Activated T-cell treated with anti-CD3 and anti-CD28 coated beads for 24 hours (primary cell): Measurements from ENCODE around the gene KCNE4.

ENCODE experiments used
- DNase-seq: peaks from one replicate; pipeline ENCODE4 v3.0.0-alpha.2; 2020; ENCODE audit warnings: low read depth

The KCNE4 gene

DNA sequence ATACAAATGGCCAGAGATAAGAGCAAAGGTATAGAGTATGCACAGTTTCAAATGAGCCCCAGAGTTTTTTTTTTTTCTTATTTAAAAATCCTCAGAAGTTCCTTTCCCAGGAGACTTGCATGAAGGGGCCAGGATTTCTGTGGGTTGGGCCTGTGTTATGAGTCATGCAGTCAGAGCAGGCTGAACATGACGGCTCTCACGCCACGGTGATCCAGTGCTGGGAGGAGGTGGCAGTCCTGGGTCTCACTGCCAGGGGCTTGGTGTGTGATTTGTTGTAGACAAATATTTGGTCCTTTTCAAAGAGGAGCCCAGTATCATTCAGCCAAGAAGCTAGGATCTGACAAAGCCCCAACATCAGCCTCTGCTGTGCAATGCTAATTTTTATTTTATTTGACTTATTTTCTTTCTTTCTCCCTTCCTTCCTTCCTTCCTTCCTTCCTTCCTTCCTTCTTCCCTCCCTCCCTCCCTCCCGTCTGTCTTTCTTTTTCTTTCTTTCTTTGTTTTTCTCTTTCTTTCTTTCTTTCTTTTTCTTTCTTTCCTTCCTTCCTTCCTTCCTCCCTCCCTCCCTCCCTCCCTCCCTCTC lies 10.4 kb upstream of the KCNE4 start:
- no peak for DNase-seq

DNA sequence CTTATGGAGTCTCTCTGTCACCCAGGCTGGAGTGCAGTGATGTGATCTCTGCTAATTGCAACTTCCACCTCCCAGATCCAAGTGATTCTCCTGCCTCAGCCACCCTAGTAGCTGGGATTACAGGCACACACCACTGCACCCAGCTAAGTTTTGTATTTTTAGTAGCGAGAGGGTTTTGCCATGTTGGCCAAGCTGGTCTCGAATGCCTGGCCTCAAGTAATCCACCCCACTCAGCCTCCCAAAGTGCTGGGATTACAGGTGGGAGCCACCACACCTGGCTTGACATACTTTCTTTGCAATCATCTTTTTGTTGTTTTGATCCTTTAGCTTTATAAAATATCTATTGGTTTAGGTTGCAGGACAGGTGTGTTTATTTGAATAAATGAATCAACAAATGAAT lies 9.7 kb upstream of the KCNE4 start:
- DNase-seq, result no peak

DNA sequence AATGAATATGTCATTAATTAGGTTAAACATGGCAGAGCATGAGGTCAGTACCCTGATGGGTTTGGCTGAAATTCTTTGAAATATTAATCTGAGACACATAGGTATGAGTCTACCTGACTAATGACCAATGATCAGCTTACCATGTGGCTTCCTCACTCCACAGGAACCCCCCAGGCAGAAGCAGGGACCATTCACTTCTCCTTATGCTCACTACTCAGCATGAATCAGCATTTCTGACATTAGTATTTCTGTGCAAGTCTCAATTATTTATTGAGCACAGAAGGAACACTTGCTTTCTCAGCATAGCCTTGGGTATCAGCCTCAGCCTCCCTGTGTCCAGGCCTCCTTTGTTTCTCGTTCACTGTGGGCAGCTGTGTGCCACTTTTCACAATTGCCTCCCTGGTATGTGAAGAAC lies 9.3 kb upstream of the KCNE4 start:
- no peak for DNase-seq

DNA sequence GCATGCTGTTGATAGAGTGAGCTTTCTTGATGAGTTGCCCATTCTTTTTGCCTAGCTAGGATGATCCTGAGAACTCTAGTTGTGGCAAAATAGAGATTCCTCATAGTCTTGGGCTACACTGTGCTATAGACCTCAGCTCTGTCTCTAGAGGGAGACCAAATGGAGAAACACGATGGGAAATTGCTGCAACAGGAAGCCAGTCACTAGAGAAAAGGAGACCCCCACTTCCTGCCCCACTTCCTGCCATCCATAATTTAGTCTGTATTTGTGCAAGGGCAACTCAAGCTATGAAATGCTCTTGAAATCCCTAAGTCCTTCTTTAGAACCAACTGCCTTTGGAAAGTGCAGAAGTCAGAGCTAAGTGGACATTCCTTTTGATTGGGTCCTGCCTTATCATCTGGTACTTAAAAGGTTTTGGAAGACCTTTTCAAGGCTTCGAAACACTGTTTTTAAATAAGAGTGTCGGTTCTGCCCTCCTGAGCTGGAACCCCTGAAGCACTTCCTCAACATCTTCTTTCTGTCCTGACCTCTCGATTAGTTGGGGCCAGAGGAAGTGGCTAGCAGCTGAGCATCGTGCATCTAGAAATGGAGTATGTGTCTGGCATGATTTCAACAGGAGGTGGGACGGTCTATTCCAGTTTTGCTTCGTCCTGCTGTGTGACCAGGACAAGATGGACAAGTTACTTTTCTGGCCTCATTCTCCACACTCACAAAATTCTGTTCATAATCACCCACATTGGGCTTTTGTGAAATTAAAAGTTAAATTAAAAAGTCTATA lies 8.6 kb upstream of the KCNE4 start:
- no peak for DNase-seq

DNA sequence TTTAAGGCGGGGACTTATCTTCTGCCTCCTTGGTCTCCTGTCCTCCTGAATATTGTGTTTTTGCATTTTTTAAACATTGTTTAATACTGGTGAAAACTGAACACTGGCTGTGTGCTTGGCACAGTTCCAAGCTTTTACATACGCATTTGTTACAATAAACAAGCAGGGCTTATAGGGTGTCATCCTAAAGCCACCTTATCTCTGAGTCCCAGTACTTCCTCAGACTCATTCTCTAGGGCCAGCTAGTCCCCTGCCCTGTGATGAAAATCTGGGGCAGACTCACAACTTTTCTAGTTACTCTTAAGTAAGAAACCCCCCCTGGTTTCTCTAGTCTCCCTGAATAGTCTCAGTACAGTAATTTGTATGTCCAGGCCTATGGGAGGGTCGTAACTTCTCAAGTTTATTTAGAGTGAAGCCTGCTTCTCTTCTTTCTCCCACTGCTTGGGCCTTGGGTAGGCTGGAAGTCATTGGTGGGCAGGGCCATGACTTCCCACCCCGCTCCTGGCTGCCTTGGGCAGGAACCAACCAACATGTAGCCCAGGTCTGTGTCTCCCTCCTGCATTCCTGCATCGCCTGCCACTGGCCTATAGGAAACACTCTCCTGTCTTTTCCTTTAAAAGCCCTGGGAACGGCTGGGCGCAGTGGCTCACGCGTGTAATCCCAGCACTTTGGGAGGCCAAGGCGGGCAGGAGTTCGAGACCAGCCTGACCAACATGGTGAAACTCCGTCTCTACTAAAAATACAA lies 7.7 kb upstream of the KCNE4 start:
- DNase-seq, result no peak

DNA sequence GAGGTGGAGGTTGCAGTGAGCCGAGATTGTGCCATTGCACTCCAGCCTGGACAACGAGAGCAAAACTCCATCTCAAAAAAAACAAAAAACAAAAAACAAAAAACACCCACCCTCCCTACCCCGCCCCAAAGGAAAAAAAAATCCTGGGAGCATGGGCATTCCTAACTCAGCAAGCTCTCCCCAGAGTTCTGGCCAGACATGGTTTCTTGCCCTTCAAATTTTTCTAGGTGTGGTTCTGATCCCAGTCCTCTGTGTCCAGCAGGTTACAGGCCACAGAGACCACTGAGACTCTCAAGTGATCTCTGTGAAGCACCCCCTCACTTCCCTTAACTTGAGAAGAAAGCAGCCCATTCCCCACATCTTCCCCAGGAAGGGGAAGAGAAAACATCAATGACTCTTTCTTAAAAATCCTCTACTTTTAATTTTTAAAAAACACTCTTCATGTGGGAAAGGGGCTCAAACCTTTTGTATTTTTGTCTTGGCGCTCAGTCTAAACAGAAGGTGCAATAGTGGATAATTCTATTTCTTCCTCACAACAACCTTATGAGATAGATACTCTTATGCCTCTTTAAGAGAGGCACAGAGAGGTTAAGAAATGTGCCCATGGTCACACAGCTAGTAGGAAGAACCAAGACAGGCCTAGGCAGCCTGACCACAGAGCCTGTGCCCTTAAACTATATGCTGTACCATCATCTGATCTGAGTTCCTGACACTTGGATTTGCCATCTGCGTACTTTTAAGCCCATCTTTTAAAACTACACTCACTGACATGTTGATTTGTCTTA lies 6.9 kb upstream of the KCNE4 start:
- DNase-seq, result no peak

DNA sequence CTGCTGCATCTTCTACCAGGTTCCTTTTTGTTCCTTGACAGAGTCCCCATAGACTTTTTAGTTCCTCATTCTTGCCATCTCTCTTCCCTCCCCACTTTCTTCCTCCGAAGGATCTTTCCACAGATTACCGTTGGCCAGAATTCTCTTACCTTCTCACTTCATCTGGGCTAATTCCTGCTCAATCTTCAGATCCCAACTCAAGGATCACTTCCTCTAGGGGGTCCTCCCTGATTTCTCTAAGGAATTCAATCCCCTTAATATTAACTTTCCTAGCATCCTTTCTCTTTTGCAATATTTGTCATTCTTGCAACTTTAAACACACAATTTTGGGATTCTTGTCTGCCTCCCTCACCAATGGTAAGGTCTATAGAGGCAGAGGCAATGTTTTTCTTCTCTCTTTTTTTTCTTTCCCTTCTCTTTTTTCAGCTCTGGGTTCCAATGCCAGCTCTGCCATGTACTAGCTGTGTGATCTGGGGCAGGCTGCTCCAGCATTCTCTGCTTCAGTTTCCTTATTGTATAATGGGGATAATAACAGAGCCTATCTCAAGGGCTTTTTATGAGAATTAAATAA lies 5.4 kb upstream of the KCNE4 start:
- DNase-seq, result no peak

DNA sequence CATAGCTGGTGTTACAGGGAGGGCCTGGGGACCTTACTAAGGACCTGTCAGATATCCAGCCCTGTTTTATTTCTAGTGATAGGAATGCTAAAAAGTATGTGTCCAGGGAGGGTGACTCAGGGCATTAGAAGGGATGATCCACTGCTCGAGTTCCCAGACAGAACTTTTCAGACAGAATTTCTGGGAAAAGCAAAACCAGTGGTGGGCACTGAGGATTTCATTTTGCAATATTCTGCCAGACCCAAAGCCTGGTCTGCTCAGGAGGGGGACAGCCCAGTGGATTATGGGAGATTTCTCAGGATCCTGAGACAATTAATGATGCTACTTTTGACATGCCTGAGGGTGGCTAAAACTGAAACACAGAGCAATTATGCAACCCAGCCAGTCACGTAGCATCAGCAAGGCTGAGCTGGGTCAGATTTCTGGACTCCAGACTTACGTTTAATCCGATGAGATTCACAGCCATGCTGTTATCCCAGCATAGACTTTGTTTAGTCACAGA lies 4.7 kb upstream of the KCNE4 start:
- no peak for DNase-seq

DNA sequence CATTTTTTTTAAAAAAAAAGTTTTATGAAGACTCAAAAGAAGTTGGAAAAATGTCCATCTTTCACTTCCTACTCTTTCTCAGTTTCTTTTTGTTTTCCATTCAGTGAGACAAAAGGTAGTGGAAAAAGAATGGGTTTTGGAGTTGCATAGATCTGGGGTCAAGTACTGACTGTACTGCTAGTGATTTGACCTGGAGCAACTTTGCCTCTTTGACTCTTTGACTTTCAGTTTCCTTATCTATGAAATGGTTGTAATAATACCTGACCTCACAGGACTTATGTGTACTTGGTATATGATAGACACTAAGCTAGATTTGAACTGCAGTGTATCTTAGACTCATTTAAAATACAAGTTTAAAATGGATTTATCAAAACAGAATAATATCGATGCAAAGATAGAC lies 3.5 kb upstream of the KCNE4 start:
- no peak for DNase-seq

DNA sequence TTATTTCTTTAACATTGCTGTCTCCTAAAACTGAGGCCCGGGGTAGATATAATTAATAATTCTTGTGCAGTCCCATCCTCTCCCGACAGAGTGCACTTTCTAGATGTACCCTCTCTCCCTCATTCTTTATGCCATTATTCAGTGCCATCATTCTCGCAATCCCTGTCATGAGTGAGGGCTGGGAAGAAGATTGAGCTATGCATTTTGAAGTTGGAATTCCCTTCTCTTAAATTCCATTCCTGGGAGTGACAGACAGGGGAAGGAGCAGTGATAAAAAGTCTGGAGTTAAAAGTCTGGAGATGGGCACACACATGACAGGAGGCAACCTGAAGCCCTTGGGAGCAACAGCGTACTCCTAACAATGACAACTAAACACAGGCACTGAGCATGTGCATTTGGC lies 2.6 kb upstream of the KCNE4 start:
- DNase-seq, result no peak

DNA sequence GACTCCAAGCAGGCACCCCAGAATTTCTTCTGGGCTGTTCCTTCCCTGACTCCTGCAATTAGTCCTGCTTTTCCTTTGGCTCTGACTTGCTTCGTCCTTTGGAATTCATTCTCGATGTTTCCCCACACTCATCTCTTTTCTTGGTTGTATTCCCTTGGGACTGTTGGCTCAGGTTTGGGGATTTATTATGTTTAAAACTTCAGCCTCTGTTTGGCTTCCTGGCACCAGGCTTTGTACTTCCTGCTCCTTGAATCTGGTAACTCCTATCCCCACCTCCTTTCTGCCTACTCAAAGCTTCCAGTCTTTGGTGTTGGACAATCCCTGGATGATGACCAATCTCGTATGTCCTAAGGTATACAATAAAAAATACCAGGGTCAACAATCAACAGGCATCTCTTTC lies 1.8 kb upstream of the KCNE4 start:
- DNase-seq, result no peak

DNA sequence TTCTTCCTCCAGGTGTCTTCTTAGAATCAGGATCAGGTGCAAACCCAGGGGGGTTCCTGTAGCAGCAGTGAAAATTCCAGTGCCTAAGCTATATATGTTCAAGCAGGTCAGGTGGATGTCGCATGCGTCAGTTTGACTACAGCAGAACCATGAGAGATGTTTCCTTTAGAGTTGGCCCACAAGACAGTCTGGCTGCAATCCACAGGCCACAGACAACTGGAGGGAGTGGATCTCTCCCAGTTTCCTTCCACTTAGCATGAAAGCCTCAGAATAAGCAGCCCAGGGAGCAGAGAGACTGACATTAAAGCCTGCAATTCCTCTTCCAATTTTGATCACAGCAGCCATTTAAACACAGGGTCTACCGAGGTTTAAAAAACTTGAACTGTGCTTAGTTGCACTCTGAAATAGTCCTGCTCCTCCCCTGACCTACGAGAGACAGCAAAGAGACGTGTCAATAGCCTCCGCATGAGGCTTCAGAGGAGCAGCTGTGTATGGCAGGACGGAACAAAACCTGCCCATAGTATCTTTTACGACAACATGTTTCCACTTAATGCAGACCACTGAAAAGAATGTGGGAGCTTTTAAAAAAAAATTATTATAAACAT lies 988 bp upstream of the KCNE4 start:
- DNase-seq, result no peak

DNA sequence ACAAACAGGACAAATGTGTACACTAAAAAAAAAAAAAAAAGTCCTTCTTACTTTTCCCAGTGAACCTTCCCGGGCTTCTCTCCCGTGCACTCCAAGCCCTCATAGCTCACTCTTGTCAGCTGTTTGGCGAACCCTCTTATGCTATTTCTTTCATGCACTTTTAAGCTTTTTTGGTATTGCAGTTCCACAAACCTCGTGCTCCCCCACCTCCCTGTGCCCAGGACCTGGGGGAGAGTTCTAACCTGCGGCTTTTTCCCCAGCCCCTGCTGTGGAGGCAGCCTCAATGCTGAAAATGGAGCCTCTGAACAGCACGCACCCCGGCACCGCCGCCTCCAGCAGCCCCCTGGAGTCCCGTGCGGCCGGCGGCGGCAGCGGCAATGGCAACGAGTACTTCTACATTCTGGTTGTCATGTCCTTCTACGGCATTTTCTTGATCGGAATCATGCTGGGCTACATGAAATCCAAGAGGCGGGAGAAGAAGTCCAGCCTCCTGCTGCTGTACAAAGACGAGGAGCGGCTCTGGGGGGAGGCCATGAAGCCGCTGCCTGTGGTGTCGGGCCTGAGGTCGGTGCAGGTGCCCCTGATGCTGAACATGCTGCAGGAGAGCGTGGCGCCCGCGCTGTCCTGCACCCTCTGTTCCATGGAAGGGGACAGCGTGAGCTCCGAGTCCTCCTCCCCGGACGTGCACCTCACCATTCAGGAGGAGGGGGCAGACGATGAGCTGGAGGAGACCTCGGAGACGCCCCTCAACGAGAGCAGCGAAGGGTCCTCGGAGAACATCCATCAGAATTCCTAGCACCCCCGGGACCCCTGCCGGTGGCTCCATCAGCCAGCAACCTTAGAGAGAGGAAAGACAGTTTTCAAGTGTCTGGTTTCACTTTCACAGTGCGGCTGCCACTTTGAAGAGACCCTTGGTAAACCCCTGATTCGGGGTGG lies 826 bp downstream of the KCNE4 start:
- no peak for DNase-seq

DNA sequence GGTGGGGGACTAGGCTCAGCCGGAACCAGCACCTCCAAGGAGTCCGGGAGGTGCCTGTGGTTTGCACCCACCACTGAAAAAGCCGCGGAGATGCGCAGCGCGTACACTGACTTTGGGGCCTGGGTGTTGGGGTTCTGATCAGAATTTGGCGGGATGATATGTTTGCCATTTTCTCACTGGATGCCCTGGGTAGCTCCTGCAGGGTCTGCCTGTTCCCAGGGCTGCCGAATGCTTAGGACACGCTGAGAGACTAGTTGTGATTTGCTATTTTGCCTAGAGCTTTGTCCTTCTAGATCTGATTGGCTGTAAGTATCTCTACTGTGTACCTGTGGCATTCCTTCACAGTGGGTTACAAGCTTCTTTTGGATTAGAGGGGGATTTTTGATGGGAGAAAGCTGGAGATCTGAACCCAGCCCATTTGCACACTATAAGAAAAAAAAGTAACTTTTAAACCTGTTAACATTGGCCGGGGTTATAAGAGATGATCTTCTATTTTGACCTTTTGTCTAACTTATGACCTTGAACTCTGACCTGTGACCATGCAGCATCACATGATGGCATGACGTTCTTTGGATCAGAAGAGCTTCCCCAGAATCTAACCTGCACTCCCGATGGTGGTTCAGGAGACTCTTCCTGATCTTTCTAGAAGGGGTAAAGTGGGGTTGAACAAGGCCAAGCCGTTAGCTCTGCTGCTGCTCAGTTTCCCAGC lies 1.6 kb downstream of the KCNE4 start:
- no peak for DNase-seq

DNA sequence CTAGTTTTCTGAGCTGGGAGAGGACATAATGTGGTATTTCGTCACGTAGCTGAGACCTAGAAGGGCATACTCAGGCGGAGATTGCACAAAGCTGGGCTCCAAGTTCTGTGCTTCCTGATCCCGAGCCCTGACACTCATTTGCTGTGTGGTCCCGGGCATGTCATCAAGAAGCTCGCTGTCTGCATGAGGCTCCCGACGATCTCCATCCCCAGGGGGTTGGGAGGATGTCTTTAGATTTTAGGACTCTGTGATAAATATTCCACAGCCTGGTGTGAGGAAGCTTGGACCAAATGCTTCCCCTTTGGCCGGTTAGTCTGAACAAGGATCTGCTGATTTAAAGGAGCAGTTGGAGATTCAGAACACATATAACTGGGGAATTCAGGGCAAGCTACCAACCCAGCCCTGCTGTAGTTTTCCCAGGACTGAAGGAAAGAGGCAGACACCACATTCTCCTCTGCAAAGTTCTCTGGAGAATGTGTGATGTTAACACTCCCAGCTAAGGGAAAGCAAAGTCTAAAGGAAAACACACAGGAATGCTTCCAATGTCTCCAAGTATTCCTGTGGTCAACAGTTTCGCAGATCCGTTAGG lies 2.3 kb downstream of the KCNE4 start:
- DNase-seq, result no peak

DNA sequence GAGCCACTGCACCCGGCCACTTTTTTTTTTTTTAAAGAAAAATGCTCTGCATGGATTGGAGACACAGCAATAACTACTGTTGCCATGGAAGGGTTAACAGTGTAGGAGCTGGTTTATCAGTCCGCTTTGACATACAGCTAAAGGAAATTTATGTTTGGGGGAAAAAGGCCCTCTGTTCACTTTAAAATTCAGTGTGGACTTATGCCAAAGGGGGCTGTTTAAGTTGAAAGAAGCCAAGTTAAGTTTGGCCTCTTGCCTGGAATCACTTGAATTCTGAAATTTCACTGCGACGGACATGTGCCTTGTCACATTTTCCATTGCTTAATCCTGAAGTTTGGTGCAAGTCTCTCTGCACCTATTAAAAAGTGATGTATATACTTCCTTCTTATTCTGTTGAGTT lies 3.1 kb downstream of the KCNE4 start:
- DNase-seq, result no peak

DNA sequence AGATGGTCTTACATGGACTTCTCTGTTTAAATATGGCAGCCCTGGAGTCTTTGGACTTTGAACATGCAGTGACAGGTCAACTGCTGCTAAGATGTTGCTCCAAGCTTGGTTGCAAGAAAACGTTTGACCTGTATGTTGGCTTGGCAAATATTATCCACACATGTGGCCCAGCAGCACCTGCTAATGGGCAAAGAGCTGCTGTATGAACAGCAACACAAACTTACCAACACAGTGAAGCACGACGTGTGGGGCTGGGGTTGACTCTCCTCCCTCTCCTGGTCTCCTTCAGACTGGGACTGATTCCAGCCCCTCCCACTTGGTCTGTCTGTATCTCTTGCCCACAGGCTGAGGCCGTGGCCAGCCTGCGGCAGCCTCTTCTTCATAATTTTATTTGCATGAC lies 3.8 kb downstream of the KCNE4 start:
- no peak for DNase-seq

DNA sequence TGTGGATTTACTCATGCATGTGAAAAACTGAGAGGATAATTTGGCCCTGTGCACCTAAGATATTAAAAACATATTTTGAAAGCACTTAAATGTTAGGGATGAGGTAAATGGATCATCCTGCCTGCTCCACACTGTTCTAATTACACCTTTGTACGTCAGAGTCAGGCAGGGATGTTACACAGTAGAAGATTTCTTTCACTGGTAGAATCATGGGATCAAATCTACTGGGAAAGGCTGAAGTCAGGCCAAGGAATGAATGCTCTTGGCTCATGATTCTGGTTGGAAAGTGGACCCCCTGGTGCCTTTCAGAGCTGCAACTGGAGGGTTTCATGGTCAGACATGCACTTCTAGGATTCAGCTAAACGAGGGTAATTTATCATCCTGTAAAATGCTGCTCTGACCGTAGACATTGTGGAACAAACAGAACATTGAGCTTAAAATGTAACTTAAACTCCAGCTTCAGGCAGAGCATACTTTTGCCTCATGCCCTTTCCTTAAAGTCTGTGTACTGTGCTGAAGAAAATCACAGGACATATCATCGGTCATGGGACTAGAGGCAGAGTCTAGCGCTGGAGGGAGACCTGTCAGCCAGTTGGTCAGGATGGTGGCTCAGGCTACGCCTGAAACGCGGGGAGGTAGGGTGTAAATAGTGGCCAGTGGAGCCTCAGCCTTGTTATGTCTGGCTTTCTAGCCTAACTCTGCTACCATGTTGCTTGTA lies 4.9 kb downstream of the KCNE4 start:
- no peak for DNase-seq

DNA sequence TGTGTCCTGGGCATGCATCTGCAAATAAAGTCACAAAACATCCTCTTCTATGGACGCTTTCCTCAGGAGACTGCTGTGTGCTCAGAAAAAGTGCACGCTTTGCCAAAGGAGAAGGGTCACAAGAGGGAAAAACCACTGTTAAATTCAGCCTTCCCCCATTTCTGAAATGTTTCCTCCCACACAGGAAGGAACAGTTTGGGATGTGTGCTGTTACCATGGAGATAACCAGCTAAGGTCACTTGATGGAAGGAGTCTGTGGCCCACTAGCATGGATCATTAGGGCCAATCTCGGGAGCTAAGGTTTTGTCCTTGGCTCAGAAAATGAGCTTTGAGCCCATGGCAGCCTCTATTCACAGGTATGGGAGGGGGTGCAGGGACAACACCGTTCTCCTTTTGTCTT lies 5.6 kb downstream of the KCNE4 start:
- no peak for DNase-seq
